H9 (cell line): ENCODE measurements around the gene BRDT. TPM values are rescaled to one million over a fixed set of nuclear protein-coding genes. Genes with fewer than 3 reads are reported as not detected.

Experiments used
- DNase-seq: peaks from one replicate; pipeline ENCODE4 v3.0.0-alpha.2; 2017
- H2AFZ ChIP-seq: one replicate; pipeline ENCODE4 v1.6.1; 2013; ENCODE audit warnings: mild to moderate bottlenecking, low read length, control low read depth, moderate library complexity
- H2AK5ac ChIP-seq: 2 replicates; pipeline ENCODE4 v1.6.1; 2013; ENCODE audit warnings: low read length, control low read depth, mixed read lengths; ENCODE audit not compliant: insufficient read length
- H2BK120ac ChIP-seq: one replicate; pipeline ENCODE4 v1.6.1; 2013; ENCODE audit warnings: low read depth, mild to moderate bottlenecking, low read length, control low read depth, inconsistent platforms; ENCODE audit not compliant: poor library complexity, severe bottlenecking
- H2BK12ac ChIP-seq: 2 replicates; pipeline ENCODE4 v1.6.1; 2013; ENCODE audit warnings: low read length, control low read depth, mixed read lengths, low read depth; ENCODE audit not compliant: insufficient read length
- H2BK15ac ChIP-seq: 2 replicates; pipeline ENCODE4 v1.6.1; 2013; ENCODE audit warnings: low read depth, low read length, control low read depth
- H2BK20ac ChIP-seq: one replicate; pipeline ENCODE4 v1.6.1; 2013; ENCODE audit warnings: low read depth, mild to moderate bottlenecking, low read length, control low read depth, inconsistent platforms; ENCODE audit not compliant: poor library complexity, severe bottlenecking
- H2BK5ac ChIP-seq: 2 replicates; pipeline ENCODE4 v1.6.1; 2013; ENCODE audit warnings: low read length, control low read depth, mixed read lengths; ENCODE audit not compliant: insufficient read length
- H3K14ac ChIP-seq: 2 replicates; pipeline ENCODE4 v1.6.1; 2013; ENCODE audit warnings: low read length, control low read depth; ENCODE audit not compliant: insufficient read depth
- H3K18ac ChIP-seq: 2 replicates; pipeline ENCODE4 v1.6.1; 2013; ENCODE audit warnings: low read depth, mild to moderate bottlenecking, mixed read lengths, low read length, control low read depth; ENCODE audit not compliant: insufficient read length
- H3K23ac ChIP-seq: 2 replicates; pipeline ENCODE4 v1.6.1; 2013; ENCODE audit warnings: low read length, control low read depth, mixed read lengths, low read depth; ENCODE audit not compliant: insufficient read length
- H3K23me2 ChIP-seq: 2 replicates; pipeline ENCODE4 v1.6.1; 2013; ENCODE audit warnings: low read depth, mild to moderate bottlenecking, mixed read lengths, low read length, control low read depth; ENCODE audit not compliant: insufficient read length, poor library complexity, severe bottlenecking
- H3K27ac ChIP-seq: 2 replicates; pipeline ENCODE4 v1.5.1; 2013; ENCODE audit warnings: low read length, control low read depth, mixed read lengths, low read depth; ENCODE audit not compliant: insufficient read length
- H3K27me3 ChIP-seq: 2 replicates; pipeline ENCODE4 v1.6.1; 2013; ENCODE audit warnings: low read length, control low read depth, inconsistent platforms; ENCODE audit not compliant: insufficient read depth
- H3K4ac ChIP-seq: 2 replicates; pipeline ENCODE4 v1.6.1; 2013; ENCODE audit warnings: low read depth, mild to moderate bottlenecking, control low read depth, inconsistent platforms, low read length, moderate library complexity
- H3K4me1 ChIP-seq: 2 replicates; pipeline ENCODE4 v1.6.1; 2013; ENCODE audit warnings: low read length, control low read depth, inconsistent platforms; ENCODE audit not compliant: insufficient read depth
- H3K4me2 ChIP-seq: 2 replicates; pipeline ENCODE4 v1.6.1; 2013; ENCODE audit warnings: low read length, control low read depth, mixed read lengths; ENCODE audit not compliant: insufficient read length, insufficient read depth
- H3K56ac ChIP-seq: 2 replicates; pipeline ENCODE4 v1.6.1; 2013; ENCODE audit warnings: low read depth, mild to moderate bottlenecking, mixed read lengths, low read length, control low read depth; ENCODE audit not compliant: insufficient read length
- H3K79me1 ChIP-seq: 2 replicates; pipeline ENCODE4 v1.6.1; 2013; ENCODE audit warnings: low read depth, mild to moderate bottlenecking, moderate library complexity, low read length, control low read depth, inconsistent platforms; ENCODE audit not compliant: insufficient read depth, poor library complexity, severe bottlenecking
- H3K79me2 ChIP-seq: 2 replicates; pipeline ENCODE4 v1.6.1; 2013; ENCODE audit warnings: low read length, control low read depth, inconsistent platforms; ENCODE audit not compliant: insufficient read depth
- H3K9ac ChIP-seq: 2 replicates; pipeline ENCODE4 v1.6.1; 2013; ENCODE audit warnings: low read length, control low read depth, mixed read lengths; ENCODE audit not compliant: insufficient read length; ENCODE audit errors: extremely low read depth
- H3K9me3 ChIP-seq: one replicate; pipeline ENCODE4 v1.6.1; 2013; ENCODE audit warnings: low read depth, low read length, inconsistent platforms; ENCODE audit not compliant: control insufficient read depth
- H3T11ph ChIP-seq: one replicate; pipeline ENCODE4 v1.6.1; 2013; ENCODE audit warnings: mild to moderate bottlenecking, low read length, control low read depth, inconsistent platforms
- H4K20me1 ChIP-seq: one replicate; pipeline ENCODE4 v1.6.1; 2013; ENCODE audit not compliant: control insufficient read depth, insufficient read length, insufficient read depth
- H4K5ac ChIP-seq: 2 replicates; pipeline ENCODE4 v1.6.1; 2013; ENCODE audit warnings: low read depth, mild to moderate bottlenecking, mixed read lengths, low read length, control low read depth; ENCODE audit not compliant: insufficient read length
- H4K8ac ChIP-seq: replicated peaks from 2 replicates; pipeline ENCODE4 v1.6.1; 2013; ENCODE audit warnings: low read length, control low read depth, mixed read lengths, low read depth; ENCODE audit not compliant: insufficient read length
- H4K91ac ChIP-seq: 2 replicates; pipeline ENCODE4 v1.6.1; 2013; ENCODE audit warnings: low read depth, mild to moderate bottlenecking, moderate library complexity, mixed read lengths, low read length, control low read depth; ENCODE audit not compliant: insufficient read length
- H3K27ac Mint-ChIP-seq, 3 experiments: 2 replicates in 2 of 3; 3 replicates in 1 of 3; pipeline ENCODE4 v1.8.0; 2020 to 2021; ENCODE audit warnings: mixed read lengths in 3 of 3, mild to moderate bottlenecking in 1 of 3, moderate library complexity in 1 of 3
- H3K27me3 Mint-ChIP-seq: 2 replicates; pipeline ENCODE4 v1.8.0; 2021; ENCODE audit warnings: low read depth, mild to moderate bottlenecking, moderate library complexity, mixed read lengths
- H3K36me3 Mint-ChIP-seq, 3 experiments: 2 replicates in 2 of 3; 3 replicates in 1 of 3; pipeline ENCODE4 v1.8.0; 2020 to 2021; ENCODE audit warnings: low read depth in 3 of 3, mixed read lengths in 3 of 3; ENCODE audit not compliant: insufficient read depth in 1 of 3
- H3K4me1 Mint-ChIP-seq, 2 experiments: 2 replicates each; pipeline ENCODE4 v1.8.0; 2020; ENCODE audit warnings: mixed read lengths in 2 of 2
- H3K4me3 Mint-ChIP-seq, 2 experiments: 2 replicates in 1 of 2; 3 replicates in 1 of 2; pipeline ENCODE4 v1.8.0; 2020 to 2021; ENCODE audit warnings: mild to moderate bottlenecking in 2 of 2, mixed read lengths in 2 of 2, moderate library complexity in 1 of 2
- H3K9me3 Mint-ChIP-seq, 2 experiments: 2 replicates in 1 of 2; 3 replicates in 1 of 2; pipeline ENCODE4 v1.8.0; 2020; ENCODE audit warnings: mild to moderate bottlenecking in 2 of 2, mixed read lengths in 2 of 2, moderate library complexity in 1 of 2
- CTCF ChIP-seq: fragments of 200-600 bp; sonication (generic); conservative IDR thresholded peaks from 3 replicates; pipeline ENCODE4 v1.8.0; 2021; ENCODE audit warnings: antibody characterized with exemption, mild to moderate bottlenecking
- WGBS: extraction: QIAGEN DNeasy Blood & Tissue Kit; methylation state at CpG from one replicate; pipeline ENCODE4 v1.1.7; 2013; ENCODE audit warnings: missing lambda C conversion rate, low lambda C conversion rate, mixed read lengths; ENCODE audit not compliant: insufficient read length; ENCODE audit errors: extremely low coverage; 5-methylcytosine and 5-hydroxymethylcytosine counted together
- total RNA-seq: library from RNA; stranded (reverse); gene quantifications from 2 replicates; pipeline ENCODE4 v1.2.1, GENCODE V29; 2021

Gene BRDT
- total RNA-seq, 1 experiment from 2014 or later, result 0.15 TPM

- TF ChIP-seq CTCF, result no peak
- Histone ChIP-seq H4K20me1 (no peaks in the 10 kb centered on the region), H3K79me2 (no peaks in the 10 kb centered on the region), H2BK20ac (no peak overlapping the region), H3K23me2 (no peaks in the 10 kb centered on the region), H3K23ac (no peak overlapping the region), H3K4me2 (no peak overlapping the region), H3K4ac (no peak overlapping the region), H3K4me1 (no peaks in the 10 kb centered on the region), H3K18ac (no peak overlapping the region), H3K56ac (no peak overlapping the region), H3K14ac (no peak overlapping the region), H4K91ac (no peak overlapping the region), H4K5ac (no peak overlapping the region), H2AFZ (no peak overlapping the region), H4K8ac (no peak overlapping the region), H2BK12ac (no peak overlapping the region), H2BK5ac (no peak overlapping the region), H3K27ac (no peak overlapping the region), H3K27me3 (no peaks in the 10 kb centered on the region), H2AK5ac (no peak overlapping the region), H3K9ac (no peak overlapping the region), H3T11ph (no peak overlapping the region), H3K9me3 (no peaks in the 10 kb centered on the region), H2BK15ac (no peak overlapping the region), H2BK120ac (no peak overlapping the region), H3K79me1 (no peaks in the 10 kb centered on the region)
- peaks cover 6 to 14% of the 10 kb centered on the region in 2 experiments for H3K4me1 Mint-ChIP-seq
- no peaks in the 10 kb centered on the region for H3K9me3 Mint-ChIP-seq
- no peak overlapping the region for H3K27ac Mint-ChIP-seq
- peaks cover 0 to 4% (median 0%) of the 10 kb centered on the region in 3 experiments; a peak in 1 of 7 replicates for H3K36me3 Mint-ChIP-seq
- H3K4me3 Mint-ChIP-seq, result no peak overlapping the region
- DNase-seq, result no peak
- H3K27me3 Mint-ChIP-seq, result no peaks in the 10 kb centered on the region; the same call in 1 of the 2 replicates
- WGBS, result no CpG with 5 or more reads among the region's 4 CpGs
Measured at GRCh38 chr1:91925644-91926435, 23.4 kb upstream of the BRDT start.
